ENCODE results near the gene HOXB13. TPM values are rescaled to one million over a fixed set of nuclear protein-coding genes. Genes with fewer than 3 reads are reported as not detected.
A peak's percentile ranks its signal among the peaks of the same experiment; 100 is the strongest.

The HOXB13 gene
- total and polyA plus RNA-seq, 2 experiments from 2014 or later = not detected

- Histone ChIP-seq H3K27ac (ENCODE audit: low read depth) (no peak overlapping the region), H3K4me1 (ENCODE audit: insufficient read depth) (peaks cover 43% of the 10 kb centered on the region), H3K4me2 (peak overlapping the region; percentile 75), H3K9me2 (ENCODE audit: insufficient read depth) (no peaks in the 10 kb centered on the region), H3K79me2 (replicated peaks; ENCODE audit: insufficient read depth) (no peaks in the 10 kb centered on the region), H3K36me3 (ENCODE audit: insufficient read depth) (no peaks in the 10 kb centered on the region), H2AFZ (no peak overlapping the region), H3K27me3 (ENCODE audit: insufficient read depth) (peaks cover 100% of the 10 kb centered on the region), H4K20me1 (replicated peaks; ENCODE audit: insufficient read depth) (peaks cover 16% of the 10 kb centered on the region), H3K4me3 (peak overlapping the region; percentile 57), H3F3A (replicated peaks; ENCODE audit: low read depth) (peaks cover 35% of the 10 kb centered on the region)
- H3K9me3 Mint-ChIP-seq = no peaks in the 10 kb centered on the region; the same call in 2 of the 3 replicates
- H3K36me3 Mint-ChIP-seq (ENCODE audit: low read depth) = no peaks in the 10 kb centered on the region
- ATAC-seq = peak; percentile 41
- peak overlapping the region; percentile 73 for H3K4me3 Mint-ChIP-seq
- peaks cover 95% of the 10 kb centered on the region for H3K27me3 Mint-ChIP-seq (ENCODE audit: insufficient read depth, low read depth, poor library complexity)
- peak; percentile 95 for DNase-seq (ENCODE audit: low spot score)
- H3K4me1 Mint-ChIP-seq = peaks cover 44% of the 10 kb centered on the region
- H3K27ac Mint-ChIP-seq = no peak overlapping the region
- TF ChIP-seq STAT1 (IDR thresholded peaks at IDR 0.05; ENCODE audit: unreplicated experiment) = no peak
- TF ChIP-seq ZNF462 (CRISPR knock-in tag; IDR thresholded peaks at IDR 0.05) = no peak
- TF ChIP-seq EZH2 (IDR thresholded peaks at IDR 0.05; ENCODE audit: low read depth, unreplicated experiment) = peak; percentile 88
- TF ChIP-seq POLR2AphosphoS5 (IDR thresholded peaks at IDR 0.05; ENCODE audit: low read depth) = 0 out of 2 replicates have a peak, but pooled peaks have one; percentile 17
- no peak for TF ChIP-seq NANOG (IDR thresholded peaks at IDR 0.05; ENCODE audit: borderline replicate concordance)
- TF ChIP-seq CREB1 (CRISPR knock-in tag; IDR thresholded peaks at IDR 0.05; ENCODE audit: low read depth) = 0 out of 2 replicates have a peak, but pooled peaks have one; percentile 11
- TF ChIP-seq CTCF (conservative IDR thresholded peaks at IDR 0.05; ENCODE audit: low read depth in 2 of 2) = no peak
- TF ChIP-seq JUNB (IDR thresholded peaks at IDR 0.05; ENCODE audit: unreplicated experiment) = no peak
Measured at GRCh38 chr17:48719642-48720265, 8.8 kb downstream of the HOXB13 start.

Measured in GM23338 (cell line).